Epithelial cell of proximal tubule (primary cell): Measurements from ENCODE around the gene CCL2. TPM values are rescaled to one million over a fixed set of nuclear protein-coding genes. Genes with fewer than 3 reads are reported as not detected.

Experiments used
- DNase-seq: peaks from one replicate; pipeline ENCODE4 v3.0.0-alpha.2; 2011; ENCODE audit warnings: low read depth
- H3K4me3 ChIP-seq: 2 replicates; pipeline ENCODE4 v1.5.1; 2011; ENCODE audit warnings: low read depth, mild to moderate bottlenecking, low read length
- CTCF ChIP-seq: conservative IDR thresholded peaks from 2 replicates; pipeline ENCODE4 v1.5.1; 2012; ENCODE audit warnings: low read depth, mild to moderate bottlenecking, low read length
- total RNA-seq: library from RNA; depleted of rRNA; stranded (reverse); fragments of >200 nt; gene quantifications from 2 replicates; pipeline ENCODE4 v1.2.3, GENCODE V29; 2015

CCL2 gene
- total RNA-seq, 1 donor from 2014 or later: 35.7 TPM

- DNase-seq: no peak
- TF ChIP-seq CTCF: no peak
- H3K4me3 ChIP-seq: no peak overlapping the region
Measured at GRCh38 chr17:34236281-34236892, 18.7 kb upstream of the CCL2 start.

GRCh38 chr17:34237458-34237857, 17.6 kb upstream of the CCL2 start:
- no peak for TF ChIP-seq CTCF
- H3K4me3 ChIP-seq: no peak overlapping the region
- DNase-seq: no peak

- no peak overlapping the region for H3K4me3 ChIP-seq
- no peak for TF ChIP-seq CTCF
- DNase-seq: no peak
Measured at GRCh38 chr17:34241062-34241461, 14.0 kb upstream of the CCL2 start.

- no peak for DNase-seq
- TF ChIP-seq CTCF: no peak
- H3K4me3 ChIP-seq: no peak overlapping the region
Measured at GRCh38 chr17:34242587-34243363, 12.3 kb upstream of the CCL2 start.

GRCh38 chr17:34243364-34244320, 11.4 kb upstream of the CCL2 start:
- DNase-seq: no peak
- H3K4me3 ChIP-seq: no peak overlapping the region
- TF ChIP-seq CTCF: no peak

GRCh38 chr17:34245351-34245905, 9.7 kb upstream of the CCL2 start:
- DNase-seq: no peak
- H3K4me3 ChIP-seq: no peak overlapping the region
- no peak for TF ChIP-seq CTCF
